MCF 10A (cell line): ENCODE results near the gene CLEC4M. TPM values are rescaled to one million over a fixed set of nuclear protein-coding genes. Genes with fewer than 3 reads are reported as not detected.

ENCODE experiments used
- BruUV-seq: library from RNA; stranded (reverse); fragments of 400-500 nt; replicated peaks from 2 replicates; lab custom pipeline; 2021; lab: Mats Ljungman, UMichigan
- CTCF ChIA-PET: fragments of 300-600 bp; sonication (Branson Sonifier 250); formaldehyde crosslinking; extraction: SDS; loops from one replicate; lab custom pipeline; 2021; ENCODE audit warnings: antibody characterized with exemption, inconsistent platforms; lab: Yijun Ruan, JAX
- POLR2A ChIA-PET: fragments of 300-600, 350-650 bp; sonication (Branson Sonifier 250); formaldehyde crosslinking; extraction: SDS; loops from one replicate; lab custom pipeline; 2020; ENCODE audit warnings: antibody characterized with exemption, inconsistent platforms; lab: Yijun Ruan, JAX
- DNase-seq: peaks from one replicate; pipeline ENCODE4 v3.0.0-alpha.2; 2018; ENCODE audit not compliant: unreplicated experiment
- H3K27ac Mint-ChIP-seq: one replicate; pipeline ENCODE4 v1.8.0; 2022; ENCODE audit warnings: mild to moderate bottlenecking, low read depth, mixed read lengths; ENCODE audit not compliant: unreplicated experiment
- H3K27me3 Mint-ChIP-seq: one replicate; pipeline ENCODE4 v1.8.0; 2022; ENCODE audit warnings: mixed read lengths; ENCODE audit not compliant: insufficient read depth, unreplicated experiment
- H3K36me3 Mint-ChIP-seq: one replicate; pipeline ENCODE4 v1.8.0; 2022; ENCODE audit warnings: mild to moderate bottlenecking, moderate library complexity, mixed read lengths; ENCODE audit not compliant: insufficient read depth, unreplicated experiment
- H3K4me1 Mint-ChIP-seq: one replicate; pipeline ENCODE4 v1.8.0; 2022; ENCODE audit warnings: mixed read lengths; ENCODE audit not compliant: insufficient read depth, unreplicated experiment
- H3K4me3 Mint-ChIP-seq: one replicate; pipeline ENCODE4 v1.8.0; 2022; ENCODE audit warnings: mild to moderate bottlenecking, moderate library complexity, mixed read lengths; ENCODE audit not compliant: unreplicated experiment
- H3K9me3 Mint-ChIP-seq: one replicate; pipeline ENCODE4 v1.8.0; 2022; ENCODE audit warnings: mixed read lengths; ENCODE audit not compliant: unreplicated experiment
- intact Hi-C: fragments of 100-400 bp; cut with micrococcal nuclease; formaldehyde crosslinking; loops from 2 replicates; pipeline ENCODE4 v1.14.1; 2022
- total RNA-seq: library from RNA; stranded (reverse); gene quantifications from 2 replicates; pipeline ENCODE4 v1.2.3, GENCODE V29; 2022
- TF ChIP-seq, protein P1 (sequence below): fragments of 200-600 bp; IDR thresholded peaks from one replicate; pipeline ENCODE4 v1.8.0; 2022; ENCODE audit warnings: antibody characterized with exemption, mild to moderate bottlenecking; ENCODE audit not compliant: unreplicated experiment

CLEC4M gene
- total RNA-seq, 1 experiment from 2014 or later = not detected

DNA sequence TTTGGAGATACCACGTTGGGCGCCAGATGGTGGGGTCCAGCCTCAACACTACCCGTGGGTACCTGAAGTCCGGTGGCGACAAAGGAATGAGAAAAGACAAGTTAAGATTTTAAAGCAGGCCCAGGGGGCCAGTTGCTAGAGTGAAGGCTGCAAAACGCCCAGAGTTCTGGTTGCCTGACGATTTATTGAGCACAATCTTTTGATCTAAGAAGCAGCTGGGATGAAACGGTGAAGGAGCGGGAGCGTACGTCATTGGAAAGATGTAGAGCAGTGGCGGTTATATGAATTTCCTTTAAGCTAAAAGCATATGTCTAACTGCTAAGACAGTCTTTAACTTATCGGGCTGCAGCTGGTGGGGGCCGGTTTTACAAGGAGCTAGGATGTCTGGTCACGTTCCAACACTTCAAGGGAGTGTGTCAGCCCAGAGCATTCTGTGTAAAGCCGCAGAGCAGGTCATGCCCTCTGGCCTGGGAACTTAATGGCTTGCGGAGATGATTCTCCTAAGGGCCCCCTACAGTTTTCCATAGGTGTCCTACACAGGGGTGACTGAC is 38.1 kb downstream of the CLEC4M start:
- ChIA-PET CTCF (interaction anchor here (0.8 to 4.1 kb wide), 14 partner anchors 11 to 450 kb away, joined by 3 to 47 read pairs (median 6); partner anchors contain the start of genes CD209 and TRAPPC5), POLR2A (interaction anchor here (0.7 to 1.2 kb wide), 4 partner anchors 115 to 233 kb away, joined by 3 to 6 read pairs (median 4); no protein-coding TSS in a partner anchor)
- intact Hi-C loops = no loop called here
- no TSS peak for BruUV-seq
- Mint-ChIP-seq H3K36me3 (no peaks in the 10 kb centered on the region), H3K4me1 (no peaks in the 10 kb centered on the region), H3K27me3 (no peaks in the 10 kb centered on the region), H3K9me3 (no peaks in the 10 kb centered on the region), H3K27ac (no peak overlapping the region), H3K4me3 (no peak overlapping the region)
- no peak for DNase-seq
- TF ChIP-seq, protein P1, sequence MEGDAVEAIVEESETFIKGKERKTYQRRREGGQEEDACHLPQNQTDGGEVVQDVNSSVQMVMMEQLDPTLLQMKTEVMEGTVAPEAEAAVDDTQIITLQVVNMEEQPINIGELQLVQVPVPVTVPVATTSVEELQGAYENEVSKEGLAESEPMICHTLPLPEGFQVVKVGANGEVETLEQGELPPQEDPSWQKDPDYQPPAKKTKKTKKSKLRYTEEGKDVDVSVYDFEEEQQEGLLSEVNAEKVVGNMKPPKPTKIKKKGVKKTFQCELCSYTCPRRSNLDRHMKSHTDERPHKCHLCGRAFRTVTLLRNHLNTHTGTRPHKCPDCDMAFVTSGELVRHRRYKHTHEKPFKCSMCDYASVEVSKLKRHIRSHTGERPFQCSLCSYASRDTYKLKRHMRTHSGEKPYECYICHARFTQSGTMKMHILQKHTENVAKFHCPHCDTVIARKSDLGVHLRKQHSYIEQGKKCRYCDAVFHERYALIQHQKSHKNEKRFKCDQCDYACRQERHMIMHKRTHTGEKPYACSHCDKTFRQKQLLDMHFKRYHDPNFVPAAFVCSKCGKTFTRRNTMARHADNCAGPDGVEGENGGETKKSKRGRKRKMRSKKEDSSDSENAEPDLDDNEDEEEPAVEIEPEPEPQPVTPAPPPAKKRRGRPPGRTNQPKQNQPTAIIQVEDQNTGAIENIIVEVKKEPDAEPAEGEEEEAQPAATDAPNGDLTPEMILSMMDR = no peak

DNA sequence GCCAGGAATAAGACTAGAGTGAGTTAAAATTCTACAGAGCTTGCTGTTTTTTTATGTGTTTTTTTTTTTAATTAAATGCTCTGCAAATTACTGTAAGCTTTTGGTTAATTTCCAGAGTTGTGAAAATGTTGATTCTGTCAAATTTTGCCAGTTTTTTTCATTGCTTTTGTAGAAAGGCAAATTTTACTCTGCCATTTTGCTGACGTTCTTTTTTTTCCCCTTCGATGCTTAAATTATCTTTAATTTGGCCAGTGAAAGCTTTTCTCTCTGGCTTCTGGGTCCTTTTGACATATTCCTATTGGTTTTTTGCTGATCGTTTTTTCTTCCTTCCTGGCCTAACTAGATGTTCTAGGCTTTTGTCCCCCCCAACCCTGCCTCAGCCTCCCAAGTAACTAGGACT is 43.2 kb downstream of the CLEC4M start:
- H3K27ac Mint-ChIP-seq = no peak overlapping the region
- no peaks in the 10 kb centered on the region for H3K4me1 Mint-ChIP-seq
- no TSS peak for BruUV-seq
- H3K27me3 Mint-ChIP-seq = no peaks in the 10 kb centered on the region
- no peak for DNase-seq
- intact Hi-C loops = no loop called here
- H3K9me3 Mint-ChIP-seq = no peaks in the 10 kb centered on the region
- CTCF ChIA-PET = interaction anchor here (0.6 to 2.1 kb wide), 2 partner anchors 63 to 125 kb away, joined by 4 to 8 read pairs; partner anchors contain the start of gene TRAPPC5
- H3K4me3 Mint-ChIP-seq = no peak overlapping the region
- H3K36me3 Mint-ChIP-seq = no peaks in the 10 kb centered on the region
- TF ChIP-seq, protein P1 = no peak
- POLR2A ChIA-PET = interaction anchor here (0.6 kb wide), 3 partner anchors 8 to 40 kb away, joined by 3 to 4 read pairs (median 3); no protein-coding TSS in a partner anchor

DNA sequence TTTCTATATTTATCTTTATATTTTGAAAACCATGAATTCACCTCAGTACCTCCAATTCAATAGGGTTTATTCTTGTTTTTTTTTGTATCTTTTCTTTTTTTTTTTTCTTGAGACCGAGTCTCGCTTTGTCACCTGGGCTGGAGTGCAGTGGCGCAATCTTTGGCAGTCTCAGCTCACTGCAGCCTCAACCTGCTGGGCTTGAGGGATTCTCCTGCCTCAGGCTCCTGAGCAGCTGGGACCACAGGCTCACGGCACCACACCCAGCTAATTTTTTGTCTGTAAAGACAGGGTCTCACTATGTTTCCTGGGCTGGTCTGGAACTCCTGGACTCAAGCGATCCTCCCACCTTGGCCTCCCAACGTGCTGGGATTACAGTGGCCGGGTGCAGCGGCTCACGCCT is 43.8 kb downstream of the CLEC4M start:
- H3K9me3 Mint-ChIP-seq = no peaks in the 10 kb centered on the region
- no peaks in the 10 kb centered on the region for H3K27me3 Mint-ChIP-seq
- no peak overlapping the region for H3K27ac Mint-ChIP-seq
- ChIA-PET POLR2A (interaction anchor here (0.6 kb wide), 3 partner anchors 8 to 40 kb away, joined by 3 to 4 read pairs (median 3); no protein-coding TSS in a partner anchor), CTCF (interaction anchor here (0.5 to 2.1 kb wide), 2 partner anchors 126 to 604 kb away, joined by 3 to 8 read pairs; partner anchors contain the start of gene TRAPPC5)
- BruUV-seq = no TSS peak
- intact Hi-C loops = no loop called here
- no peaks in the 10 kb centered on the region for H3K36me3 Mint-ChIP-seq
- no peak overlapping the region for H3K4me3 Mint-ChIP-seq
- DNase-seq = no peak
- TF ChIP-seq, protein P1 = no peak
- H3K4me1 Mint-ChIP-seq = no peaks in the 10 kb centered on the region

DNA sequence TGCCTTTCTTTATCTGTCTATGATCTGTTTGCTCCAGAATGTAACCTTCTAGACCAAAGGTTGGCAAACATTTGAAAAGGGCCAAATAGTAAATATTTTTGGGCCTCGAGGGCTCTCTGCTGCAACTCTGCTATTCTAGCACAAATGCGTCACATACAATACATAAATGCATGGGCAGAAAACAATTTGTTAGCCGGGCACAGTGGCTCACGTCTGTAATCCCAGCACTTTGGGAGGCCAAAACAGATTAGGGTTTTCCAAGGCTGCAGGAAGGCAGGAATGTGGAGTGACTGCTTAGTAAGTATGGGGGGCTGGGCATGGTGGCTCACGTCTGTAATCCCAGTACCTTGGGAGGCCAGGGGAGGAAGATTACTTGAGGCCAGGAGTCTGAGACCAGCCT is 45.1 kb downstream of the CLEC4M start:
- CTCF ChIA-PET = interaction anchor here (0.6 kb wide), 1 partner anchor 425 kb away, joined by 3 read pairs; no protein-coding TSS in a partner anchor
- no TSS peak for BruUV-seq
- no peak overlapping the region for H3K4me3 Mint-ChIP-seq
- POLR2A ChIA-PET = interaction anchor here (0.7 kb wide), 1 partner anchor 9 kb away, joined by 3 read pairs; no protein-coding TSS in a partner anchor
- H3K27ac Mint-ChIP-seq = no peak overlapping the region
- no peaks in the 10 kb centered on the region for H3K9me3 Mint-ChIP-seq
- TF ChIP-seq, protein P1 = no peak
- no peak for DNase-seq
- H3K4me1 Mint-ChIP-seq = no peaks in the 10 kb centered on the region
- no peaks in the 10 kb centered on the region for H3K27me3 Mint-ChIP-seq
- intact Hi-C loops = no loop called here
- H3K36me3 Mint-ChIP-seq = no peaks in the 10 kb centered on the region
